Ishikawa (cell line): Measurements from ENCODE around the gene CENPT.

ENCODE experiments used
- CEBPB ChIP-seq: IDR thresholded peaks from 2 replicates; pipeline ENCODE4 v1.6.1; 2012
- CREB1 ChIP-seq: IDR thresholded peaks from 2 replicates; pipeline ENCODE4 v1.6.1; 2012; ENCODE audit warnings: low read depth
- EGR1 ChIP-seq: IDR thresholded peaks from 2 replicates; pipeline ENCODE4 v1.6.1; 2012
- EP300 ChIP-seq: IDR thresholded peaks from 2 replicates; pipeline ENCODE4 v1.6.1; 2012; ENCODE audit warnings: borderline replicate concordance
- TAF1 ChIP-seq: IDR thresholded peaks from 2 replicates; pipeline ENCODE4 v1.6.1; 2012; ENCODE audit warnings: low read depth, mild to moderate bottlenecking
- TEAD4 ChIP-seq: IDR thresholded peaks from 2 replicates; pipeline ENCODE4 v1.6.1; 2012
- YY1 ChIP-seq: IDR thresholded peaks from 2 replicates; pipeline ENCODE4 v1.6.1; 2012; ENCODE audit warnings: low read depth
- TF ChIP-seq, protein P1 (sequence below): IDR thresholded peaks from 2 replicates; pipeline ENCODE4 v1.6.1; 2012; ENCODE audit warnings: low read depth, mild to moderate bottlenecking
- TF ChIP-seq, protein P2 (sequence below): IDR thresholded peaks from 2 replicates; pipeline ENCODE4 v1.6.1; 2012

DNA sequence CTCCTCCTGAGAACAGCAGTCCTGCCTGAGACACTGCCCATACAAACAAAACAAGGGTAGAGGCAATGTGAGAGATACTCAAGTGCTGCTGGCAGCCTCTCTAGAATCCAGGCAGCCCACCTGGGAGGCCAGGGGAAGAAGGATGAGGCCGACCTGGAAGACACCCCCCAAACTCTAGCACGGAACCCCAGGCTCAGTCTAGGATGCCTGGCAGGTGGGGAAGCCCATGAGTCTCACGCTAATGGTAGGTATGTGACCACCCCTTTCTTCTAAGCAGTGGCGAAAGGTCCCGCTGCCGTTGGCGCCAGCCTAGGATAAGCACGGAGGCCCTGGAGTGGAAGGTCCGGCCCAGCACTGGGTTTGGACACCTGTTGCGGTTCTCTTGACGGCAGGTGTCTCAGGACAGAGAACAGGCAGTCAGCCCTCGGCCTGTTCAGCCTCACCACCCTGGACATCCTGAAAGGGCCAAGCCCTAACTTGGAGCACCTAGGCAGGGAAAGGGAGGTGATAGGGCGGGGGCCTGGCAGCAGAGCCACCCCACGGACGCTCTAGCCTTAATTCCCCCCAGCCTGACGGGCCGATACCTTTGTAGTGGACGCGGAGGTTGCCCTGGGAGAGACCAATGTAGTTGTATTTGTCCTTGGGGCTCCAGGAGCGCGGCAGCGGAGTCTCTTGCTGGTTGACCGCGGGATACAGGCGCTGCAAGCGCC, 41.6 kb downstream of the CENPT start:
- TF ChIP-seq, protein P1, sequence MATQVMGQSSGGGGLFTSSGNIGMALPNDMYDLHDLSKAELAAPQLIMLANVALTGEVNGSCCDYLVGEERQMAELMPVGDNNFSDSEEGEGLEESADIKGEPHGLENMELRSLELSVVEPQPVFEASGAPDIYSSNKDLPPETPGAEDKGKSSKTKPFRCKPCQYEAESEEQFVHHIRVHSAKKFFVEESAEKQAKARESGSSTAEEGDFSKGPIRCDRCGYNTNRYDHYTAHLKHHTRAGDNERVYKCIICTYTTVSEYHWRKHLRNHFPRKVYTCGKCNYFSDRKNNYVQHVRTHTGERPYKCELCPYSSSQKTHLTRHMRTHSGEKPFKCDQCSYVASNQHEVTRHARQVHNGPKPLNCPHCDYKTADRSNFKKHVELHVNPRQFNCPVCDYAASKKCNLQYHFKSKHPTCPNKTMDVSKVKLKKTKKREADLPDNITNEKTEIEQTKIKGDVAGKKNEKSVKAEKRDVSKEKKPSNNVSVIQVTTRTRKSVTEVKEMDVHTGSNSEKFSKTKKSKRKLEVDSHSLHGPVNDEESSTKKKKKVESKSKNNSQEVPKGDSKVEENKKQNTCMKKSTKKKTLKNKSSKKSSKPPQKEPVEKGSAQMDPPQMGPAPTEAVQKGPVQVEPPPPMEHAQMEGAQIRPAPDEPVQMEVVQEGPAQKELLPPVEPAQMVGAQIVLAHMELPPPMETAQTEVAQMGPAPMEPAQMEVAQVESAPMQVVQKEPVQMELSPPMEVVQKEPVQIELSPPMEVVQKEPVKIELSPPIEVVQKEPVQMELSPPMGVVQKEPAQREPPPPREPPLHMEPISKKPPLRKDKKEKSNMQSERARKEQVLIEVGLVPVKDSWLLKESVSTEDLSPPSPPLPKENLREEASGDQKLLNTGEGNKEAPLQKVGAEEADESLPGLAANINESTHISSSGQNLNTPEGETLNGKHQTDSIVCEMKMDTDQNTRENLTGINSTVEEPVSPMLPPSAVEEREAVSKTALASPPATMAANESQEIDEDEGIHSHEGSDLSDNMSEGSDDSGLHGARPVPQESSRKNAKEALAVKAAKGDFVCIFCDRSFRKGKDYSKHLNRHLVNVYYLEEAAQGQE, result no peak
- TF ChIP-seq EGR1, result no peak
- TF ChIP-seq, protein P2, sequence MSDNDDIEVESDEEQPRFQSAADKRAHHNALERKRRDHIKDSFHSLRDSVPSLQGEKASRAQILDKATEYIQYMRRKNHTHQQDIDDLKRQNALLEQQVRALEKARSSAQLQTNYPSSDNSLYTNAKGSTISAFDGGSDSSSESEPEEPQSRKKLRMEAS, result no peak
- TF ChIP-seq TEAD4, result no peak
- TF ChIP-seq EP300, result no peak
- TF ChIP-seq YY1, result no peak
- TF ChIP-seq TAF1, result no peak
- TF ChIP-seq CEBPB, result no peak
- TF ChIP-seq CREB1, result no peak
